Thyroid gland (tissue), 4 donors: Measurements from ENCODE around the gene TGFA. TPM values are rescaled to one million over a fixed set of nuclear protein-coding genes. Genes with fewer than 3 reads are reported as not detected.

ENCODE experiments used
- DNase-seq, 2 donors: peaks; one replicate each; pipeline ENCODE4 v3.0.0-alpha.2; 2019
- H3K27ac ChIP-seq, 3 donors: fragments of 200-600 bp; sonication (generic); 1 replicate in 2 of 3; 2 replicates in 1 of 3; pipeline ENCODE4 v1.5.1; 2016 to 2019; ENCODE audit warnings: mild to moderate bottlenecking in 1 of 3, moderate library complexity in 1 of 3
- H3K27me3 ChIP-seq: fragments of 200-600 bp; sonication (generic); one replicate; pipeline ENCODE4 v1.5.1; 2019
- H3K36me3 ChIP-seq, 2 donors: fragments of 200-600 bp; sonication (generic); one replicate each; pipeline ENCODE4 v1.5.1; 2016 to 2019
- H3K4me1 ChIP-seq, 2 donors: fragments of 200-600 bp; sonication (generic); one replicate each; pipeline ENCODE4 v1.5.1; 2017 to 2019
- H3K4me3 ChIP-seq, 3 donors: fragments of 200-600 bp; sonication (generic); replicated peaks in 1 of 3; 1 replicate in 2 of 3; 2 replicates in 1 of 3; pipeline ENCODE4 v1.5.1; 2016; ENCODE audit warnings: mild to moderate bottlenecking in 1 of 3
- H3K9me3 ChIP-seq: fragments of 200-600 bp; sonication (generic); one replicate; pipeline ENCODE4 v1.5.1; 2017
- CTCF ChIP-seq, 6 experiments: fragments of 200-600 bp in 3 of 6; fragments of 450-650 bp in 3 of 6; sonication (generic) in 3 of 6; IDR thresholded peaks; one replicate each; pipeline ENCODE4 v1.5.1; 2016 to 2019; ENCODE audit warnings: antibody characterized with exemption in 6 of 6, mild to moderate bottlenecking in 2 of 6, inconsistent platforms in 1 of 6, moderate library complexity in 1 of 6
- POLR2A ChIP-seq, 2 donors: fragments of 450-650 bp; IDR thresholded peaks; one replicate each; pipeline ENCODE4 v1.6.1; 2017; ENCODE audit warnings: antibody characterized with exemption in 2 of 2, mild to moderate bottlenecking in 2 of 2, moderate library complexity in 1 of 2
- WGBS, 2 donors: methylation state at CpG; one replicate each; pipeline ENCODE4 v1.1.5; 2017; 5-methylcytosine and 5-hydroxymethylcytosine counted together
- intact Hi-C: fragments of 100-400 bp; cut with DNase I; formaldehyde crosslinking; loops from one replicate; pipeline ENCODE4 v1.15.1; 2023
- total RNA-seq, 4 donors: library from RNA; depleted of rRNA; stranded (reverse); fragments of >200 nt; gene quantifications; one replicate each; pipeline ENCODE4 v1.2.3, GENCODE V29; 2016

TGFA gene
- total RNA-seq, 4 donors from 2014 or later = 12.9 to 23.0 (median 18.6) TPM

DNA sequence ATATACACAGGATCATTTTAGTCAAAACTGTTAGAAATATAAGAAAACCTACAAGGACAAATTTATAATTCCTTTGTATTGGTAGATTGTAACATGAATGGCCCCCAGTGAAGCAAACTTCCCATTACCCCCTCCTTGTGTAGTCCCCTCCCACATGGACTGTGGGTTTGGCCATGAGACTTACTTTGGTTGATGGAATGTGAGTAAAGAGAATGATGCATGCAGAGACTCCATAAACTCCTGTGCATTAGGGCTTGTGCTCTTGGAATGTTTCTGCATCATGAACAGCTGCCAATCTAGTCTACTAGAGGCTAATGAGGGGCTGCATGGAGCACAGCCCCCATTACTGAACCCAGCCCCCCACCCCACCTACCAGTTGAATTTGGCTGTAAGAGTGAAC, 8.3 kb upstream of the TGFA start:
- Histone ChIP-seq H3K36me3 (no peaks in the 10 kb centered on the region), H3K9me3 (no peaks in the 10 kb centered on the region), H3K27me3 (no peaks in the 10 kb centered on the region), H3K4me1 (peaks cover 0 to 8% of the 10 kb centered on the region in 2 donors), H3K27ac (no peak overlapping the region), H3K4me3 (no peak overlapping the region)
- intact Hi-C loops = no loop called here
- no peak for TF ChIP-seq CTCF (IDR thresholded peaks at IDR 0.05)
- no peak for TF ChIP-seq POLR2A (IDR thresholded peaks at IDR 0.05)
- DNase-seq = no peak

GRCh38 chr2:70560442-70560841, 6.8 kb upstream of the TGFA start:
- H3K27me3 ChIP-seq = no peaks in the 10 kb centered on the region
- H3K9me3 ChIP-seq = no peaks in the 10 kb centered on the region
- intact Hi-C loops = no loop called here
- H3K4me3 ChIP-seq = no peak overlapping the region
- peaks cover 0 to 12% of the 10 kb centered on the region in 2 donors for H3K4me1 ChIP-seq
- H3K27ac ChIP-seq = no peak overlapping the region
- DNase-seq = no peak
- TF ChIP-seq CTCF (IDR thresholded peaks at IDR 0.05) (no peak), POLR2A (IDR thresholded peaks at IDR 0.05) (no peak)
- 81 to 86% methylated on average over 2 of the region's 2 CpGs for WGBS, 2 donors
- no peaks in the 10 kb centered on the region for H3K36me3 ChIP-seq

DNA sequence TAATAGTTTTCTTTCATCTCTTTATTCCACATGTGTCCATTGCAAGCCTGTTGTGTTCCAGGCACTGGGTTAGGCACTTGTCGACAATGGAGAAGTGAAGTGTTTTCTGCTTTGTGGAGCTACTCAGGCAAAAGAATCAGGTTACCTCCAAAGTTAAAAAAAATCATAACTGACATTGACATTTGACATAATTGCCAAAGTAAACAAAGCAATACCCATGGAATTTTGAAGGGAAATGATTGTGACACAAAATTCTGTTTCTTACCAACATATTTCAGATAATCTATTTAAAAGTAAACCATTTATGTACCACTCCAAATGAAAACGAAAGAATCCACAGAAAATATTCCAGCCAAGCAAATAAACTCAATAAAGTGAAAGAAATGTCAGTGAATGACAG, 6.4 kb upstream of the TGFA start:
- no peak for DNase-seq
- peaks cover 0 to 12% of the 10 kb centered on the region in 2 donors for H3K4me1 ChIP-seq
- intact Hi-C loops = no loop called here
- no peak overlapping the region for H3K27ac ChIP-seq
- H3K4me3 ChIP-seq = no peak overlapping the region
- no peaks in the 10 kb centered on the region for H3K9me3 ChIP-seq
- H3K36me3 ChIP-seq = no peaks in the 10 kb centered on the region
- WGBS, 2 donors = 86 to 87% methylated on average over 2 of the region's 2 CpGs
- H3K27me3 ChIP-seq = no peaks in the 10 kb centered on the region
- no peak for TF ChIP-seq CTCF (IDR thresholded peaks at IDR 0.05)
- TF ChIP-seq POLR2A (IDR thresholded peaks at IDR 0.05) = no peak

- no peak for DNase-seq
- no peaks in the 10 kb centered on the region for H3K36me3 ChIP-seq
- intact Hi-C loops = no loop called here
- H3K9me3 ChIP-seq = no peaks in the 10 kb centered on the region
- no peak overlapping the region for H3K27ac ChIP-seq
- H3K4me3 ChIP-seq = no peak overlapping the region
- TF ChIP-seq POLR2A (IDR thresholded peaks at IDR 0.05) (no peak), CTCF (IDR thresholded peaks at IDR 0.05) (no peak)
- WGBS, 2 donors = 58 to 73% methylated on average over 5 of the region's 5 CpGs
- H3K4me1 ChIP-seq = peaks cover 6 to 19% of the 10 kb centered on the region in 2 donors
- H3K27me3 ChIP-seq = no peaks in the 10 kb centered on the region
Observed at GRCh38 chr2:70558195-70558808, 4.7 kb upstream of the TGFA start.

DNA sequence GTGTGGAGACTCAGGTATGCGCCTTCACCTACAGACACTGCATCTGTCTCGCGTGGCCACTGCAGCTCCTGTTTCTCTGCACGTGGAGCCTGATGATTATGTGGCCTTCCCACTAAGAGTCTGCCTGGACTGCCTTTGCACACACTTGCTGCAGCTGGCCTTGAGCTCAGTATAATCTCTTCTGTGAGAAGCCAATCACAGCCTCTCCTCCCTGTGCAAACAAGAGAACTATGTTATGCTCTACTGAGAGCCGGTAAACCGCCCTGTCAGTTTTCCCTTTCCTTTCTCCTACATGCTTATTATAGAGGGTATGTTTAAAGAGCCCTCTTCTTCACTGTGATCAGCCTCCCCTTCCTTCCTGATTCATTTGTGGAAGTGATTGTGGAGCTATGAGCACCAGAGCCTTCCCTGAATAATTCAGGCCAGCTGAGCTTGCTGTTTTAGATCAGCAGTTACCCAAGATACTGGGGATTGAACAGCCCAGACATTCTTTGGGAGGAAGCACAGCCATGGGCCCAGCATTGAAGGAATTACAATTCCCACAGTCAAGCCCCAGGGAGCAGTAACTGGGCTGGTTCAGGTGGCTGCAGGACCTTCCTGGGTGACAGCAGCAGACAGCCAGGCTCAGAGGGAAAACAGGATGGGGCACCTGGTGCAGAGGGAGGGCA, 3.7 kb upstream of the TGFA start:
- TF ChIP-seq POLR2A (IDR thresholded peaks at IDR 0.05) (peak in 1 of 2 donors; percentile 58), CTCF (IDR thresholded peaks at IDR 0.05) (no peak)
- peak; percentile 54 to 56 for DNase-seq
- H3K36me3 ChIP-seq = no peaks in the 10 kb centered on the region
- intact Hi-C loops = no loop called here
- no peaks in the 10 kb centered on the region for H3K9me3 ChIP-seq
- H3K27ac ChIP-seq = peak overlapping the region in 2 of 3 donors; percentile 13 to 32
- peaks cover 6 to 19% of the 10 kb centered on the region in 2 donors for H3K4me1 ChIP-seq
- H3K27me3 ChIP-seq = no peaks in the 10 kb centered on the region
- H3K4me3 ChIP-seq = no peak overlapping the region
- 31 to 33% methylated on average over 6 of the region's 6 CpGs for WGBS, 2 donors
